HTR-8/SVneo (cell line): ENCODE results near the gene DNAJC5.
"Not testable (repeated sequence)": the region's sequence is repeated elsewhere in the genome, so short reads cannot be mapped to it uniquely, and the experiment has no call there.

Experiments used
- DNase-seq: peaks from one replicate; pipeline ENCODE4 v3.0.0; 2011; ENCODE audit warnings: low spot score, mixed read lengths; ENCODE audit not compliant: insufficient read length
- FAIRE-seq: peaks from 2 replicates; lab custom pipeline; 2011; peaks lifted over from hg19 to GRCh38; lab: Jason Lieb, UNC

Gene DNAJC5

GRCh38 chr20:63894358-63895201 lies at the start of gene DNAJC5:
DNAJC5 (plus strand) TSS chr20:63895126; CDS start chr20:63928346, 33,220 bp downstream.
- FAIRE-seq (peak; percentile 99), DNase-seq (peak; percentile 100)

- peak; percentile 64 for FAIRE-seq
- peak; percentile 90 for DNase-seq
Measured at GRCh38 chr20:63846128-63846771, 48.7 kb upstream of the DNAJC5 start.

- DNase-seq, result no peak
- FAIRE-seq, result peak; percentile 100
Measured at GRCh38 chr20:63846888-63847236, 48.1 kb upstream of the DNAJC5 start.

- peak; percentile 72 for FAIRE-seq
Measured at GRCh38 chr20:63847237-63848002, 47.5 kb upstream of the DNAJC5 start.

GRCh38 chr20:63848003-63848911 lies 46.7 kb upstream of the DNAJC5 start:
- no peak for DNase-seq
- FAIRE-seq, result no peak

More at GRCh38 chr20:63847237-63848002, 47.5 kb upstream of the DNAJC5 start:
- no peak for DNase-seq

- no peak for FAIRE-seq
- no peak for DNase-seq
Measured at GRCh38 chr20:63850689-63851547, 44.0 kb upstream of the DNAJC5 start.

- DNase-seq, FAIRE-seq: not testable (repeated sequence)
Measured at GRCh38 chr20:63851548-63851943, 43.4 kb upstream of the DNAJC5 start.

GRCh38 chr20:63853733-63854068 lies 41.2 kb upstream of the DNAJC5 start:
- peak; percentile 86 for FAIRE-seq

GRCh38 chr20:63854069-63854765 lies 40.7 kb upstream of the DNAJC5 start:
- DNase-seq (no peak), FAIRE-seq (no peak)

More at GRCh38 chr20:63853733-63854068, 41.2 kb upstream of the DNAJC5 start:
- DNase-seq, result not testable (repeated sequence)

- FAIRE-seq, result no peak
- no peak for DNase-seq
Measured at GRCh38 chr20:63854766-63855362, 40.1 kb upstream of the DNAJC5 start.

- DNase-seq (no peak), FAIRE-seq (no peak)
Measured at GRCh38 chr20:63855363-63856097, 39.4 kb upstream of the DNAJC5 start.

- FAIRE-seq, result peak; percentile 38
- no peak for DNase-seq
Measured at GRCh38 chr20:63856098-63856511, 38.8 kb upstream of the DNAJC5 start.

- FAIRE-seq (peak; percentile 89), DNase-seq (no peak)
Measured at GRCh38 chr20:63857764-63858392, 37.0 kb upstream of the DNAJC5 start.

GRCh38 chr20:63858393-63859165 lies 36.3 kb upstream of the DNAJC5 start:
- DNase-seq (peak; percentile 87), FAIRE-seq (peak; percentile 90)

- FAIRE-seq, result peak; percentile 51
- DNase-seq, result no peak
Measured at GRCh38 chr20:63859166-63859699, 35.7 kb upstream of the DNAJC5 start.
